HG03432 (cell line): ENCODE results near the gene TMEM263.
A peak's percentile ranks its signal among the peaks of the same experiment; 100 is the strongest.
"Not testable (repeated sequence)": the region's sequence is repeated elsewhere in the genome, so short reads cannot be mapped to it uniquely, and the experiment has no call there.

ENCODE experiments used
- ATAC-seq: cut with Tn5 transposase; IDR thresholded peaks from one replicate; pipeline ENCODE4 v1.9.1; 2021; ENCODE audit warnings: mild to moderate bottlenecking, moderate library complexity; ENCODE audit not compliant: unreplicated experiment

The TMEM263 gene

GRCh38 chr12:106955377-106956047 is at the start of gene TMEM263:
Gene TMEM263, plus strand, starts transcription at chr12:106955907. Its CDS starts 11,210 bp downstream, at chr12:106967117.
- ATAC-seq: peak; percentile 79

- ATAC-seq: no peak
Measured at GRCh38 chr12:106906715-106907114, 49.0 kb upstream of the TMEM263 start.

GRCh38 chr12:106907411-106907810 is 48.3 kb upstream of the TMEM263 start:
- no peak for ATAC-seq

GRCh38 chr12:106907846-106908245 is 47.9 kb upstream of the TMEM263 start:
- no peak for ATAC-seq

- ATAC-seq: no peak
Measured at GRCh38 chr12:106908561-106908960, 47.1 kb upstream of the TMEM263 start.

GRCh38 chr12:106910202-106910601 is 45.5 kb upstream of the TMEM263 start:
- peak; percentile 72 for ATAC-seq

- ATAC-seq: no peak
Measured at GRCh38 chr12:106911581-106911980, 44.1 kb upstream of the TMEM263 start.

GRCh38 chr12:106913456-106913855 is 42.3 kb upstream of the TMEM263 start:
- no peak for ATAC-seq

GRCh38 chr12:106914796-106915634 is 40.7 kb upstream of the TMEM263 start:
- ATAC-seq: peak; percentile 77

- ATAC-seq: no peak
Measured at GRCh38 chr12:106915635-106916026, 40.1 kb upstream of the TMEM263 start.

GRCh38 chr12:106917503-106917902 is 38.2 kb upstream of the TMEM263 start:
- ATAC-seq: no peak

GRCh38 chr12:106918746-106919145 is 37.0 kb upstream of the TMEM263 start:
- ATAC-seq: no peak

- ATAC-seq: no peak
Measured at GRCh38 chr12:106919910-106920544, 35.7 kb upstream of the TMEM263 start.

- ATAC-seq: not testable (repeated sequence)
Measured at GRCh38 chr12:106921976-106922375, 33.7 kb upstream of the TMEM263 start.

GRCh38 chr12:106923594-106923993 is 32.1 kb upstream of the TMEM263 start:
- not testable (repeated sequence) for ATAC-seq

- ATAC-seq: no peak
Measured at GRCh38 chr12:106924268-106924861, 31.3 kb upstream of the TMEM263 start.

- no peak for ATAC-seq
Measured at GRCh38 chr12:106926657-106927056, 29.1 kb upstream of the TMEM263 start.

- no peak for ATAC-seq
Measured at GRCh38 chr12:106934277-106934676, 21.4 kb upstream of the TMEM263 start.

- ATAC-seq: no peak
Measured at GRCh38 chr12:106941481-106942156, 14.1 kb upstream of the TMEM263 start.

- no peak for ATAC-seq
Measured at GRCh38 chr12:106942775-106943174, 12.9 kb upstream of the TMEM263 start.
